WTC11 (cell line): ENCODE results near the gene SMAD2. TPM values are rescaled to one million over a fixed set of nuclear protein-coding genes. Genes with fewer than 3 reads are reported as not detected.

Source experiments
- ATAC-seq: fragments of 200-7000 bp; cut with Tn5 transposase; 2 replicates; pipeline ENCODE4 v1.10.0; 2021; ENCODE audit warnings: mild to moderate bottlenecking, moderate library complexity
- CTCF ChIA-PET: fragments of 300-600 bp; sonication (Branson Sonifier 250); formaldehyde crosslinking; loops from one replicate; lab custom pipeline; 2021; ENCODE audit warnings: antibody characterized with exemption; lab: Charles Lee
- POLR2A ChIA-PET: fragments of 350-600 bp; sonication (Branson Sonifier 250); formaldehyde crosslinking; loops from one replicate; lab custom pipeline; 2021; ENCODE audit warnings: antibody characterized with exemption; lab: Charles Lee
- DNase-seq: peaks from one replicate; pipeline ENCODE4 v3.0.0; 2021; ENCODE audit warnings: low spot score
- H3K27ac Mint-ChIP-seq: 2 replicates; pipeline ENCODE4 v1.8.0; 2021; ENCODE audit warnings: mixed read lengths
- H3K27me3 Mint-ChIP-seq: 2 replicates; pipeline ENCODE4 v1.8.0; 2021; ENCODE audit warnings: low read depth, mild to moderate bottlenecking, moderate library complexity, mixed read lengths
- H3K36me3 Mint-ChIP-seq: 2 replicates; pipeline ENCODE4 v1.8.0; 2021; ENCODE audit warnings: mixed read lengths
- H3K4me1 Mint-ChIP-seq: 2 replicates; pipeline ENCODE4 v1.8.0; 2022; ENCODE audit warnings: mixed read lengths
- H3K4me3 Mint-ChIP-seq: 2 replicates; pipeline ENCODE4 v1.8.0; 2021; ENCODE audit warnings: mild to moderate bottlenecking, moderate library complexity, mixed read lengths
- H3K9me3 Mint-ChIP-seq: 2 replicates; pipeline ENCODE4 v1.8.0; 2021; ENCODE audit warnings: mixed read lengths
- EMX1 ChIP-seq: fragments of 250-450 bp; sonication (Bioruptor Pico); IDR thresholded peaks from 2 replicates; pipeline ENCODE4 v1.8.0; 2021; ENCODE audit warnings: mild to moderate bottlenecking
- GRHL2 ChIP-seq: fragments of 250-450 bp; sonication (Bioruptor Pico); IDR thresholded peaks from 2 replicates; pipeline ENCODE4 v1.8.0; 2022; ENCODE audit warnings: mild to moderate bottlenecking, moderate library complexity; ENCODE audit not compliant: insufficient replicate concordance, severe bottlenecking
- GTF2I ChIP-seq: fragments of 250-450 bp; sonication (Bioruptor Pico); conservative IDR thresholded peaks from 2 replicates; pipeline ENCODE4 v1.4.0; 2021; ENCODE audit warnings: mild to moderate bottlenecking
- JAZF1 ChIP-seq: fragments of 250-450 bp; sonication (Bioruptor Pico); IDR thresholded peaks from 2 replicates; pipeline ENCODE4 v1.9.0; 2021; ENCODE audit warnings: moderate library complexity, mild to moderate bottlenecking, inconsistent platforms
- NR2C2 ChIP-seq: sonication (generic); formaldehyde crosslinking; IDR thresholded peaks from 2 replicates; pipeline ENCODE4 v1.8.0; 2022; ENCODE audit warnings: mild to moderate bottlenecking, missing genetic modification reagents
- SOX15 ChIP-seq: fragments of 250-450 bp; sonication (Bioruptor Pico); IDR thresholded peaks from 2 replicates; pipeline ENCODE4 v1.9.0; 2021; ENCODE audit warnings: mild to moderate bottlenecking
- TEAD1 ChIP-seq: sonication (generic); formaldehyde crosslinking; IDR thresholded peaks from 2 replicates; pipeline ENCODE4 v1.8.0; 2022; ENCODE audit warnings: mild to moderate bottlenecking, missing genetic modification reagents
- ZNF263 ChIP-seq: sonication (generic); formaldehyde crosslinking; IDR thresholded peaks from 2 replicates; pipeline ENCODE4 v1.8.1; 2022; ENCODE audit warnings: low read depth, mild to moderate bottlenecking, moderate library complexity, missing genetic modification reagents
- ZNF423 ChIP-seq: fragments of 250-450 bp; sonication (Bioruptor Pico); IDR thresholded peaks from 2 replicates; pipeline ENCODE4 v2.1.2; 2022; ENCODE audit warnings: mild to moderate bottlenecking, moderate library complexity
- total RNA-seq: library from RNA; stranded (reverse); gene quantifications from 3 replicates; pipeline ENCODE4 v1.2.3, GENCODE V29; 2021
- TF ChIP-seq, protein P1 (sequence below): sonication (generic); formaldehyde crosslinking; IDR thresholded peaks from 2 replicates; pipeline ENCODE4 v1.8.0; 2022; ENCODE audit warnings: mild to moderate bottlenecking, missing genetic modification reagents
- TF ChIP-seq, protein P2 (sequence below): sonication (generic); formaldehyde crosslinking; IDR thresholded peaks from 2 replicates; pipeline ENCODE4 v1.8.1; 2022; ENCODE audit warnings: low read depth, mild to moderate bottlenecking, moderate library complexity, missing genetic modification reagents, borderline replicate concordance
- TF ChIP-seq, protein P3 (sequence below): fragments of 250-450 bp; sonication (Bioruptor Pico); conservative IDR thresholded peaks from 2 replicates; pipeline ENCODE4 v1.9.0; 2021; ENCODE audit warnings: mild to moderate bottlenecking
- TF ChIP-seq, protein P4 (sequence below): sonication (generic); formaldehyde crosslinking; conservative IDR thresholded peaks from 2 replicates; pipeline ENCODE4 v1.8.1; 2022; ENCODE audit warnings: mild to moderate bottlenecking, missing genetic modification reagents
- TF ChIP-seq, protein P5 (sequence below): sonication (generic); formaldehyde crosslinking; IDR thresholded peaks from 2 replicates; pipeline ENCODE4 v1.8.1; 2023; ENCODE audit warnings: mild to moderate bottlenecking, missing genetic modification reagents, moderate library complexity
- TF ChIP-seq, protein P6 (sequence below): fragments of 250-450 bp; sonication (Bioruptor Pico); IDR thresholded peaks from 2 replicates; pipeline ENCODE4 v1.9.0; 2021; ENCODE audit warnings: mild to moderate bottlenecking
- TF ChIP-seq, protein P7 (sequence below): sonication (generic); formaldehyde crosslinking; IDR thresholded peaks from 2 replicates; pipeline ENCODE4 v1.8.1; 2023; ENCODE audit warnings: mild to moderate bottlenecking, missing genetic modification reagents
- TF ChIP-seq, protein P8 (sequence below): sonication (generic); formaldehyde crosslinking; IDR thresholded peaks from 2 replicates; pipeline ENCODE4 v1.8.0; 2023; ENCODE audit warnings: mild to moderate bottlenecking, missing genetic modification reagents
- TF ChIP-seq, protein P9 (sequence below): sonication (generic); formaldehyde crosslinking; IDR thresholded peaks from 2 replicates; pipeline ENCODE4 v1.8.1; 2022; ENCODE audit warnings: missing genetic modification reagents, borderline replicate concordance

SMAD2 gene
- total RNA-seq, 1 experiment from 2014 or later: 104 TPM

DNA sequence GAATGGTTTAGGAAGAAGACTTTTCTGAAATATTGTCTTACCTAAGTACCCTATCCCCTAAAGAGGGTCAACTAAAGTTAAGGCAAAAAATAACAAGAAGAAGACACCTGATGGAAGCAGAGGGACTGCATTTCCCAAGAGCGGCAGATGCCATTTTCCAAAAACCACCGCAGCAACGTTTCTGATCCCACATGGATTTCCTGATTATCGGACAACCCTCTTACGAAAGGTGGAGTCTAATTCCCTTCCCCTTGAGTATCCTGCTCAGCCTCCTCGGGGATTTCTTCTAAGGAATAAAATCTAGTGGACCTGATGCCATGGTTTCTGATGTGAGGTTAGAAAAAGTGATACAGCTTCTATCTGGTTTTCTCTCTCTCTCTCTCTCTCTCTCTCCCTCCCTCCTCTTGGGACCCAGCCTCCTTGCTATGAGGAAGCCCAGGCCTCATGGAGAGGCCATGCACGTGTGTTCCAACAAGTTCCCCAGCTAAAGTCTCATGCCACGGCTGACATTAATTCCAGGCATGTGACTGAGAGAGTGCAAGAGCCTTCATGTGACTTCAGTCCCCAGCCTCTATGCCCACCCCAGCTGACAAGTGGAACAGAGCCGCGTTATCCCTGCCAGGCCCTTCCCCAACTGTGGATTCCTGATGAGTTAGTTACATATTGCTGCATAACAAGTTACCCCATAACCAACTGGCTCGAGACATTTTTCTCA is 150.3 kb downstream of the SMAD2 start:
- ATAC-seq (no peak), DNase-seq (no peak)
- Mint-ChIP-seq H3K27ac (no peak overlapping the region), H3K4me3 (no peak overlapping the region), H3K27me3 (no peaks in the 10 kb centered on the region; the same call in 1 of the 2 replicates), H3K36me3 (peaks cover 13% of the 10 kb centered on the region), H3K9me3 (peaks cover 14% of the 10 kb centered on the region), H3K4me1 (0 out of 2 replicates have a peak, but pooled peaks cover 3% of the 10 kb centered on the region)
- POLR2A ChIA-PET: no interaction called here
- CTCF ChIA-PET: interaction anchor here (0.7 to 1.8 kb wide), 2 partner anchors 7 to 217 kb away, joined by 3 to 4 read pairs; no protein-coding TSS in a partner anchor
- TF ChIP-seq, protein P1, sequence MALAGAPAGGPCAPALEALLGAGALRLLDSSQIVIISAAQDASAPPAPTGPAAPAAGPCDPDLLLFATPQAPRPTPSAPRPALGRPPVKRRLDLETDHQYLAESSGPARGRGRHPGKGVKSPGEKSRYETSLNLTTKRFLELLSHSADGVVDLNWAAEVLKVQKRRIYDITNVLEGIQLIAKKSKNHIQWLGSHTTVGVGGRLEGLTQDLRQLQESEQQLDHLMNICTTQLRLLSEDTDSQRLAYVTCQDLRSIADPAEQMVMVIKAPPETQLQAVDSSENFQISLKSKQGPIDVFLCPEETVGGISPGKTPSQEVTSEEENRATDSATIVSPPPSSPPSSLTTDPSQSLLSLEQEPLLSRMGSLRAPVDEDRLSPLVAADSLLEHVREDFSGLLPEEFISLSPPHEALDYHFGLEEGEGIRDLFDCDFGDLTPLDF (CRISPR knock-in tag): no peak
- no peak for TF ChIP-seq SOX15 (CRISPR knock-in tag)
- no peak for TF ChIP-seq ZNF263 (CRISPR knock-in tag)
- TF ChIP-seq, protein P2, sequence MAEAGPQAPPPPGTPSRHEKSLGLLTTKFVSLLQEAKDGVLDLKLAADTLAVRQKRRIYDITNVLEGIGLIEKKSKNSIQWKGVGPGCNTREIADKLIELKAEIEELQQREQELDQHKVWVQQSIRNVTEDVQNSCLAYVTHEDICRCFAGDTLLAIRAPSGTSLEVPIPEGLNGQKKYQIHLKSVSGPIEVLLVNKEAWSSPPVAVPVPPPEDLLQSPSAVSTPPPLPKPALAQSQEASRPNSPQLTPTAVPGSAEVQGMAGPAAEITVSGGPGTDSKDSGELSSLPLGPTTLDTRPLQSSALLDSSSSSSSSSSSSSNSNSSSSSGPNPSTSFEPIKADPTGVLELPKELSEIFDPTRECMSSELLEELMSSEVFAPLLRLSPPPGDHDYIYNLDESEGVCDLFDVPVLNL (CRISPR knock-in tag): no peak
- no peak for TF ChIP-seq GTF2I (CRISPR knock-in tag)
- no peak for TF ChIP-seq EMX1 (CRISPR knock-in tag)
- TF ChIP-seq, protein P3, sequence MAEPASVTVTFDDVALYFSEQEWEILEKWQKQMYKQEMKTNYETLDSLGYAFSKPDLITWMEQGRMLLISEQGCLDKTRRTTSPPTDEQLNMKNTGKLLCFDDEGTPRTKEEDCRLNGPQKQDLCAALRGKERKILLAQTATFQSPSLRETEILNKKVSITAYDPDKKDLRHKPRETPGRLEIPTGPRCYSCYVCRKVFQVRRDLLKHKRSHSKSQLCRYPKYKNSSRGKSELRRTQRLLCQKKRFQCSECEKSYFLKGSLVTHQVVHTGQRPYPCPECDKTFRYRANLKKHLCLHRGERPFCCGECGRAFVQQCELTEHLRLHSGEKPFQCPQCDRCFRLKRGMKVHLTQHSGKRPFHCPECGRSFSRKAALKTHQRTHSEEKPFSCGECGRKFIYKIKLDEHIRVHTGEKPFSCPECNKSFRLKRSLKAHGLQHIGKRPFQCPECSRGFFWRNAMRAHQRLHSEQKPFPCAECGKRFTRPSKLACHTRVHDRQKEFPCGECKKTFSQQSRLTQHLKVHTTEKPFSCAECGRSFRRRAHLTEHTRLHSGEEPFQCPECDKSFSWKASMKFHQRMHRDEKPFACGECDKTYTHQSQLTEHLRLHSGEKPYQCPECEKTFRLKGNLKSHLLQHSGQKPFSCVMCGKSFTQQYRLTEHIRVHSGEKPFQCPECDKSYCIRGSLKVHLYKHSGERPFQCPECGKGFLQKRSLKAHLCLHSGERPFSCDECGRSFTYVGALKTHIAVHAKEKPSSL: no peak
- TF ChIP-seq, protein P4, sequence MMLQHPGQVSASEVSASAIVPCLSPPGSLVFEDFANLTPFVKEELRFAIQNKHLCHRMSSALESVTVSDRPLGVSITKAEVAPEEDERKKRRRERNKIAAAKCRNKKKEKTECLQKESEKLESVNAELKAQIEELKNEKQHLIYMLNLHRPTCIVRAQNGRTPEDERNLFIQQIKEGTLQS (CRISPR knock-in tag): no peak
- TF ChIP-seq, protein P5, sequence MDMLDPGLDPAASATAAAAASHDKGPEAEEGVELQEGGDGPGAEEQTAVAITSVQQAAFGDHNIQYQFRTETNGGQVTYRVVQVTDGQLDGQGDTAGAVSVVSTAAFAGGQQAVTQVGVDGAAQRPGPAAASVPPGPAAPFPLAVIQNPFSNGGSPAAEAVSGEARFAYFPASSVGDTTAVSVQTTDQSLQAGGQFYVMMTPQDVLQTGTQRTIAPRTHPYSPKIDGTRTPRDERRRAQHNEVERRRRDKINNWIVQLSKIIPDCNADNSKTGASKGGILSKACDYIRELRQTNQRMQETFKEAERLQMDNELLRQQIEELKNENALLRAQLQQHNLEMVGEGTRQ (CRISPR knock-in tag): no peak
- TF ChIP-seq, protein P6, sequence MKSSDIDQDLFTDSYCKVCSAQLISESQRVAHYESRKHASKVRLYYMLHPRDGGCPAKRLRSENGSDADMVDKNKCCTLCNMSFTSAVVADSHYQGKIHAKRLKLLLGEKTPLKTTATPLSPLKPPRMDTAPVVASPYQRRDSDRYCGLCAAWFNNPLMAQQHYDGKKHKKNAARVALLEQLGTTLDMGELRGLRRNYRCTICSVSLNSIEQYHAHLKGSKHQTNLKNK (CRISPR knock-in tag): no peak
- TF ChIP-seq, protein P7, sequence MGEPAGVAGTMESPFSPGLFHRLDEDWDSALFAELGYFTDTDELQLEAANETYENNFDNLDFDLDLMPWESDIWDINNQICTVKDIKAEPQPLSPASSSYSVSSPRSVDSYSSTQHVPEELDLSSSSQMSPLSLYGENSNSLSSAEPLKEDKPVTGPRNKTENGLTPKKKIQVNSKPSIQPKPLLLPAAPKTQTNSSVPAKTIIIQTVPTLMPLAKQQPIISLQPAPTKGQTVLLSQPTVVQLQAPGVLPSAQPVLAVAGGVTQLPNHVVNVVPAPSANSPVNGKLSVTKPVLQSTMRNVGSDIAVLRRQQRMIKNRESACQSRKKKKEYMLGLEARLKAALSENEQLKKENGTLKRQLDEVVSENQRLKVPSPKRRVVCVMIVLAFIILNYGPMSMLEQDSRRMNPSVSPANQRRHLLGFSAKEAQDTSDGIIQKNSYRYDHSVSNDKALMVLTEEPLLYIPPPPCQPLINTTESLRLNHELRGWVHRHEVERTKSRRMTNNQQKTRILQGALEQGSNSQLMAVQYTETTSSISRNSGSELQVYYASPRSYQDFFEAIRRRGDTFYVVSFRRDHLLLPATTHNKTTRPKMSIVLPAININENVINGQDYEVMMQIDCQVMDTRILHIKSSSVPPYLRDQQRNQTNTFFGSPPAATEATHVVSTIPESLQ (CRISPR knock-in tag): no peak

DNA sequence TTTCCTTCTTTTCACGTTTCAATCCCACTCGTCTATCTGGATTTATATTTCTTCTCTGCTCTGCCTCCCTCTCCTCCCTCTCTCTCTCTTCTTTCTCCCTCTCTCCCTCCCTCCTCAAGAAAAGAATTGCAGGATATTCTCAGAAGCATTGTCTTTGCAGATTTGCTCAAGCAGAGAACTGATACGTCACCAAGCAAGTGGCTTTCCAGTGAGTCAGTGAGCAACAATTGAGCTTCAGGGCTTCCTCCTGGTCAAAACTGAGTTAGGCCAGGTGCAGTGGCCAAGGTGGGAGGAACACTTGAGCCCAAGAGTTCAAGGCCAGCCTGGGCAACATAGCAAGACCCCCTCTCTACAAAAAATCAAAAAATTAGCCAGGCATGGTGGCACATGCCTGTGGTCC is 151.1 kb downstream of the SMAD2 start:
- TF ChIP-seq ZNF423 (no peak), NR2C2 (CRISPR knock-in tag) (no peak), TEAD1 (CRISPR knock-in tag) (no peak), GRHL2 (no peak), JAZF1 (CRISPR knock-in tag) (no peak)
- TF ChIP-seq, protein P8, sequence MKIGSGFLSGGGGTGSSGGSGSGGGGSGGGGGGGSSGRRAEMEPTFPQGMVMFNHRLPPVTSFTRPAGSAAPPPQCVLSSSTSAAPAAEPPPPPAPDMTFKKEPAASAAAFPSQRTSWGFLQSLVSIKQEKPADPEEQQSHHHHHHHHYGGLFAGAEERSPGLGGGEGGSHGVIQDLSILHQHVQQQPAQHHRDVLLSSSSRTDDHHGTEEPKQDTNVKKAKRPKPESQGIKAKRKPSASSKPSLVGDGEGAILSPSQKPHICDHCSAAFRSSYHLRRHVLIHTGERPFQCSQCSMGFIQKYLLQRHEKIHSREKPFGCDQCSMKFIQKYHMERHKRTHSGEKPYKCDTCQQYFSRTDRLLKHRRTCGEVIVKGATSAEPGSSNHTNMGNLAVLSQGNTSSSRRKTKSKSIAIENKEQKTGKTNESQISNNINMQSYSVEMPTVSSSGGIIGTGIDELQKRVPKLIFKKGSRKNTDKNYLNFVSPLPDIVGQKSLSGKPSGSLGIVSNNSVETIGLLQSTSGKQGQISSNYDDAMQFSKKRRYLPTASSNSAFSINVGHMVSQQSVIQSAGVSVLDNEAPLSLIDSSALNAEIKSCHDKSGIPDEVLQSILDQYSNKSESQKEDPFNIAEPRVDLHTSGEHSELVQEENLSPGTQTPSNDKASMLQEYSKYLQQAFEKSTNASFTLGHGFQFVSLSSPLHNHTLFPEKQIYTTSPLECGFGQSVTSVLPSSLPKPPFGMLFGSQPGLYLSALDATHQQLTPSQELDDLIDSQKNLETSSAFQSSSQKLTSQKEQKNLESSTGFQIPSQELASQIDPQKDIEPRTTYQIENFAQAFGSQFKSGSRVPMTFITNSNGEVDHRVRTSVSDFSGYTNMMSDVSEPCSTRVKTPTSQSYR: no peak
- TF ChIP-seq, protein P9, sequence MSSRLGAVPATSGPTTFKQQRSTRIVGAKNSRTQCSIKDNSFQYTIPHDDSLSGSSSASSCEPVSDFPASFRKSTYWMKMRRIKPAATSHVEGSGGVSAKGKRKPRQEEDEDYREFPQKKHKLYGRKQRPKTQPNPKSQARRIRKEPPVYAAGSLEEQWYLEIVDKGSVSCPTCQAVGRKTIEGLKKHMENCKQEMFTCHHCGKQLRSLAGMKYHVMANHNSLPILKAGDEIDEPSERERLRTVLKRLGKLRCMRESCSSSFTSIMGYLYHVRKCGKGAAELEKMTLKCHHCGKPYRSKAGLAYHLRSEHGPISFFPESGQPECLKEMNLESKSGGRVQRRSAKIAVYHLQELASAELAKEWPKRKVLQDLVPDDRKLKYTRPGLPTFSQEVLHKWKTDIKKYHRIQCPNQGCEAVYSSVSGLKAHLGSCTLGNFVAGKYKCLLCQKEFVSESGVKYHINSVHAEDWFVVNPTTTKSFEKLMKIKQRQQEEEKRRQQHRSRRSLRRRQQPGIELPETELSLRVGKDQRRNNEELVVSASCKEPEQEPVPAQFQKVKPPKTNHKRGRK: no peak
- TF ChIP-seq, all 79 proteins: peak for 0
- ATAC-seq: no peak

More for the DNA sequence above, 151.1 kb downstream of the SMAD2 start:
- no peaks in the 10 kb centered on the region for H3K27me3 Mint-ChIP-seq
- POLR2A ChIA-PET: no interaction called here
- CTCF ChIA-PET: no interaction called here
- no peak for DNase-seq
- H3K9me3 Mint-ChIP-seq: peaks cover 6% of the 10 kb centered on the region
- H3K36me3 Mint-ChIP-seq: peaks cover 5% of the 10 kb centered on the region
- peak overlapping the region; percentile 31; the same call in 1 of the 2 replicates for H3K27ac Mint-ChIP-seq
- no peak overlapping the region for H3K4me3 Mint-ChIP-seq
- H3K4me1 Mint-ChIP-seq: 0 out of 2 replicates have a peak, but pooled peaks cover 3% of the 10 kb centered on the region
